Karpas-422 (cell line): ENCODE measurements around the gene GABRB1. TPM values are rescaled to one million over a fixed set of nuclear protein-coding genes. Genes with fewer than 3 reads are reported as not detected.
"Not testable (repeated sequence)": the region's sequence is repeated elsewhere in the genome, so short reads cannot be mapped to it uniquely, and the experiment has no call there.

Experiments used
- DNase-seq: peaks from one replicate; pipeline ENCODE4 v3.0.0-alpha.2; 2015
- H2AFZ ChIP-seq: fragments of 200-600 bp; sonication (generic); 2 replicates; pipeline ENCODE4 v1.6.1; 2014; ENCODE audit warnings: antibody characterized with exemption, low read length, mixed read lengths
- H3K27ac ChIP-seq: fragments of 200-600 bp; sonication (generic); 2 replicates; pipeline ENCODE4 v1.5.1; 2014; ENCODE audit warnings: mild to moderate bottlenecking, low read length, moderate library complexity
- H3K27me3 ChIP-seq: fragments of 200-600 bp; sonication (generic); 2 replicates; pipeline ENCODE4 v1.6.1; 2014; ENCODE audit warnings: low read length, mixed read lengths
- H3K36me3 ChIP-seq: fragments of 200-600 bp; sonication (generic); 2 replicates; pipeline ENCODE4 v1.6.1; 2014; ENCODE audit warnings: low read length, mixed read lengths; ENCODE audit not compliant: insufficient read depth
- H3K4me1 ChIP-seq: fragments of 200-600 bp; sonication (generic); 2 replicates; pipeline ENCODE4 v1.6.1; 2014; ENCODE audit warnings: mild to moderate bottlenecking, low read length, mixed read lengths
- H3K4me2 ChIP-seq: fragments of 200-600 bp; sonication (generic); 2 replicates; pipeline ENCODE4 v1.6.1; 2014; ENCODE audit warnings: low read length, low read depth, mild to moderate bottlenecking; ENCODE audit not compliant: poor library complexity, severe bottlenecking
- H3K4me3 ChIP-seq: fragments of 200-600 bp; sonication (generic); 2 replicates; pipeline ENCODE4 v1.5.1; 2014; ENCODE audit warnings: mild to moderate bottlenecking, antibody characterized with exemption, low read length, mixed read lengths
- H3K79me2 ChIP-seq: fragments of 200-600 bp; sonication (generic); 2 replicates; pipeline ENCODE4 v1.6.1; 2014; ENCODE audit warnings: mild to moderate bottlenecking, low read length, mixed read lengths
- H3K9ac ChIP-seq: fragments of 200-600 bp; sonication (generic); 2 replicates; pipeline ENCODE4 v1.6.0; 2014; ENCODE audit warnings: low read length
- H3K9me2 ChIP-seq: fragments of 200-600 bp; sonication (generic), shearing (Covaris generic); replicated peaks from 2 replicates; pipeline ENCODE4 v1.6.0; 2014; ENCODE audit warnings: mild to moderate bottlenecking, low read length, moderate library complexity; ENCODE audit not compliant: insufficient read depth
- H3K9me3 ChIP-seq: fragments of 300-700, 200-600 bp; sonication (generic); 2 replicates; pipeline ENCODE4 v1.6.1; 2014; ENCODE audit warnings: low read length, mixed read lengths
- H4K20me1 ChIP-seq: fragments of 200-600 bp; sonication (generic); 2 replicates; pipeline ENCODE4 v1.6.1; 2014; ENCODE audit warnings: mild to moderate bottlenecking, antibody characterized with exemption, low read length, low read depth; ENCODE audit not compliant: insufficient read depth
- total RNA-seq: library from RNA; depleted of rRNA; stranded (reverse); fragments of >200 nt; shearing (Covaris generic); gene quantifications from 2 replicates; pipeline ENCODE4 v1.2.3, GENCODE V29; 2014; ENCODE audit warnings: low replicate concordance

GABRB1 gene
- total RNA-seq, 1 experiment from 2014 or later: not detected

- no peaks in the 10 kb centered on the region for H3K9me2 ChIP-seq
- no peak overlapping the region for H3K4me2 ChIP-seq
- no peaks in the 10 kb centered on the region for H3K36me3 ChIP-seq
- no peaks in the 10 kb centered on the region for H4K20me1 ChIP-seq
- no peak overlapping the region for H3K27ac ChIP-seq
- no peak for DNase-seq
- H3K9me3 ChIP-seq: no peaks in the 10 kb centered on the region
- H3K4me1 ChIP-seq: no peaks in the 10 kb centered on the region
- no peak overlapping the region for H2AFZ ChIP-seq
- H3K79me2 ChIP-seq: no peaks in the 10 kb centered on the region
- H3K27me3 ChIP-seq: no peaks in the 10 kb centered on the region
- no peak overlapping the region for H3K4me3 ChIP-seq
- H3K9ac ChIP-seq: no peak overlapping the region
Observed at GRCh38 chr4:47355568-47355967, 324.2 kb downstream of the GABRB1 start.

DNA sequence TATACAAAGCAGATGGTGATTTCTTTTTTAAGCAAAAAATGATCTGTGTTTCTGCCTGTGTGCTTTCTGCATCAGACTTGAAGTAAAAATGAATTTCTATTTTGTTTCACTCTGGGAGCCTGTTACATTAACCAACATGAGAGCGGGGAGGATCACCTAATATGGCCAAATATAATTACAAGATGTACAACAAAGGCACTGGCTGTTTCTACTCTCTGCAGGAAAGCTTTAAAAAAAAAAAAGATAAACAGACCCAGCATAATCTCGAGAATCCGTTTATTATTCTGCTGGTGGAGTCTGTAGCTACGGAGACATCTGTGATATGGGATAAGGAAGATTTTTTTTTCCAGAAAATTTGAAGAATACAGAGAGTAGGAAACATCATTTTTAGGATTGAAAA lies 328.5 kb downstream of the GABRB1 start:
- H3K27me3 ChIP-seq: no peaks in the 10 kb centered on the region

DNA sequence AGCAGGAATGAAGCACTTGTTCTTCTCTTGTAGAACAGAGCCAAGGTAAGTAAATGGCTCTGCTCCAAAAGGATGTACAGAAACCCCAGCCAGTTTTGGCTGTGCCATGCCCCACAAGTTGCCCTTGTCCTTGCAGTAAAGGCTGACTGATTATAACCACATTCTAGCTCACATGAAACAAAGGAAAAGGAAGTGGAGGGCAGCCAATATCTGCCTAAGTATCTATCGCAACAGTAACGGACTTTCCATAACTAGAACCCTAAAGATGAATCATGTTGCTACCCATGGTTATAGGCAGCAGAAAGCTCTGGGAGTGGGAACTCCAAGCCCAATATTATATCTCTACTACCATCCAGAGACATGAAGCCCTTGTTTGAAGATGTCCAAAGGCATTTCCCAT lies 336.4 kb downstream of the GABRB1 start:
- Histone ChIP-seq H3K9me3 (no peaks in the 10 kb centered on the region), H3K4me2 (no peak overlapping the region), H3K27me3 (no peaks in the 10 kb centered on the region), H3K27ac (no peak overlapping the region), H3K9ac (no peak overlapping the region), H3K36me3 (no peaks in the 10 kb centered on the region), H2AFZ (no peak overlapping the region), H4K20me1 (no peaks in the 10 kb centered on the region), H3K9me2 (no peaks in the 10 kb centered on the region), H3K4me1 (no peaks in the 10 kb centered on the region), H3K79me2 (no peaks in the 10 kb centered on the region), H3K4me3 (no peak overlapping the region)
- no peak for DNase-seq

More for the DNA sequence above, 328.5 kb downstream of the GABRB1 start:
- H3K9ac ChIP-seq: no peak overlapping the region
- no peak overlapping the region for H3K4me3 ChIP-seq
- no peak overlapping the region for H3K4me2 ChIP-seq
- no peaks in the 10 kb centered on the region for H3K36me3 ChIP-seq
- H4K20me1 ChIP-seq: no peaks in the 10 kb centered on the region
- H2AFZ ChIP-seq: no peak overlapping the region
- no peaks in the 10 kb centered on the region for H3K9me3 ChIP-seq
- H3K4me1 ChIP-seq: no peaks in the 10 kb centered on the region
- no peaks in the 10 kb centered on the region for H3K79me2 ChIP-seq
- no peak overlapping the region for H3K27ac ChIP-seq
- no peak for DNase-seq
- H3K9me2 ChIP-seq: no peaks in the 10 kb centered on the region

DNA sequence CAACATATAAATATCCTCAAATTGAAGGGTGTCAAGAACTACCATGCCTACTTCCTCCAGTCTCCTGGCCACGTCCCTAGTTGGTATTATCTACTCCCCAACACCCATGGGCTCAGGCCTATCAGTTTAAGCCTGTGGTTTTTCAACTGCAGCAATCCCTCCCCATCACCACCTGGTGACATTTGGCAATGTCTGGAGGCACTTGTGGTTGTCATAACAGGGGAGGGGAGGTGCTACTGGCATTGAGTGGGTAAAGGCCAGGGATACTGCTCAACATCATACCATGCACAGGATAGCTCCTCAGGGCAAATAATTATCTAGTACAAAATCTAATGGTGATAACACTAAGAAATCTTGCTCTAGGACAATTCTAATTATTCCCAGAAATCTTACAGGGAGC lies 336.8 kb downstream of the GABRB1 start:
- no peak overlapping the region for H2AFZ ChIP-seq
- no peak overlapping the region for H3K4me3 ChIP-seq
- H3K9me2 ChIP-seq: no peaks in the 10 kb centered on the region
- H3K9me3 ChIP-seq: no peaks in the 10 kb centered on the region
- H3K4me1 ChIP-seq: no peaks in the 10 kb centered on the region
- no peaks in the 10 kb centered on the region for H3K79me2 ChIP-seq
- no peak overlapping the region for H3K27ac ChIP-seq
- H3K36me3 ChIP-seq: no peaks in the 10 kb centered on the region
- no peak overlapping the region for H3K9ac ChIP-seq
- no peaks in the 10 kb centered on the region for H3K27me3 ChIP-seq
- DNase-seq: no peak
- no peak overlapping the region for H3K4me2 ChIP-seq
- H4K20me1 ChIP-seq: no peaks in the 10 kb centered on the region

DNA sequence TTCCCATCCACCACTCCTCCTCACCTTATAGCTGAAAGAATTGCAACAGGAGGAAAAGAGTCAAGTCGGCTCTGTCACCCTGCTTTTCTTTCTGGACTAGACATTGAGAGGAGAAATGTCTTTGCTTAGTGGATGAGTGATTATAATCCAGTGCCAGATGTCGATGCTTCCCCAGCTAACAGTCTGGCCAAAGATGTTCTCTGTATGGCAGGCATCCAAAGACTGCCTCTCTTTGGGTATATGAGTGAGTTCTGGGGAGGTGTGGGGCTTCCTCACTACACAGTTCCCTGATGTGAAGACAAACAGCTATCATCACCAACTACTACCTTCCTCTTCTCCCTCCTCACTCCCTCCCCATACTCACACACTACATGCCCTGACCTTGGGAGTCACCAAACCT lies 341.2 kb downstream of the GABRB1 start:
- Histone ChIP-seq H3K4me1 (no peaks in the 10 kb centered on the region), H3K4me3 (no peak overlapping the region), H3K27me3 (no peaks in the 10 kb centered on the region), H3K9me2 (no peaks in the 10 kb centered on the region), H4K20me1 (no peaks in the 10 kb centered on the region), H3K27ac (no peak overlapping the region), H3K4me2 (no peak overlapping the region), H3K9ac (no peak overlapping the region), H3K36me3 (no peaks in the 10 kb centered on the region), H2AFZ (no peak overlapping the region), H3K9me3 (no peaks in the 10 kb centered on the region), H3K79me2 (no peaks in the 10 kb centered on the region)
- DNase-seq: no peak

DNA sequence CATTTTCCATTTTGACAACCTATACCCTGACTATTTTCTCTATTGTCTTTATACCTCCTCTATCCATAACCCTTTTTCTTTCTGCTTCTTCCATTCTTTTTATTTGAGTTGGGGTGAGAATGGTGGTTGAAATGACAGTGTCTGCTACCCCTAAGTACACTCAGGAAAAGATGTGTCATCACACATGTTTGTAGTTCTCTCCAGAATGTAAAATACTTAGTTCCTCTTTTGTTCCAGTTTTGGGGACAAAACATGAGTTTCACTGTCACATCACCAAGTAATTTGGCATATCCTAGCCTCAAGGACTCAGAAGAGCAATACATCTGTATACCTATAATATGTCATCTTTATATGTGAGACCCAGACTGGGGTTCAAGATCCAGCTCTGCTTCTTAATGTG lies 341.8 kb downstream of the GABRB1 start:
- no peaks in the 10 kb centered on the region for H3K79me2 ChIP-seq
- H3K36me3 ChIP-seq: no peaks in the 10 kb centered on the region
- no peaks in the 10 kb centered on the region for H3K4me1 ChIP-seq
- H3K27ac ChIP-seq: no peak overlapping the region
- no peaks in the 10 kb centered on the region for H3K9me2 ChIP-seq
- no peaks in the 10 kb centered on the region for H3K9me3 ChIP-seq
- DNase-seq: no peak
- no peaks in the 10 kb centered on the region for H4K20me1 ChIP-seq
- H2AFZ ChIP-seq: no peak overlapping the region
- no peak overlapping the region for H3K4me2 ChIP-seq
- H3K4me3 ChIP-seq: no peak overlapping the region
- H3K27me3 ChIP-seq: no peaks in the 10 kb centered on the region
- no peak overlapping the region for H3K9ac ChIP-seq

DNA sequence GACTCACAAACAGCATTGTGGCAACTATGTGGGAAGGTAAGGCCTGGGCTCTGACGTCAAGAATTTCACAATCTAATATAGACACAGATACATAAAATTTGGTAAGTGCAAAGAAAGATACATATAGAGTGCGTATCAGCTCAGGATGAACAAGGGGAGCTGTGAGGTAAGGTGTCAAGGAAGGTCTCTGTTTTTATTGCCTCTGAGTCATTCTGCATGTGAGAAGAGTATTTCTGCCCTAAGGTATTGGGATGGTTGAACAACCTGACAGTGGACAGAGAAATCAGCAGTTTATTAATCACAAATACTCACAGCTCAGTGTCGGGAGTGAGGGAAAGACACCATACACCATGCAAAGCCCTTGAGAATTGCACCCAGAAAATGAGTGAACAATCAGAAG lies 342.3 kb downstream of the GABRB1 start:
- H3K9me3 ChIP-seq: no peaks in the 10 kb centered on the region

GRCh38 chr4:47374477-47374876 lies 343.1 kb downstream of the GABRB1 start:
- H2AFZ ChIP-seq: no peak overlapping the region
- no peaks in the 10 kb centered on the region for H3K4me1 ChIP-seq
- no peaks in the 10 kb centered on the region for H4K20me1 ChIP-seq
- no peaks in the 10 kb centered on the region for H3K36me3 ChIP-seq
- H3K27ac ChIP-seq: no peak overlapping the region
- DNase-seq: no peak
- no peak overlapping the region for H3K4me2 ChIP-seq
- H3K9me2 ChIP-seq: no peaks in the 10 kb centered on the region
- H3K9me3 ChIP-seq: no peaks in the 10 kb centered on the region
- no peaks in the 10 kb centered on the region for H3K27me3 ChIP-seq
- H3K9ac ChIP-seq: no peak overlapping the region
- H3K79me2 ChIP-seq: no peaks in the 10 kb centered on the region
- no peak overlapping the region for H3K4me3 ChIP-seq

More for the DNA sequence above, 342.3 kb downstream of the GABRB1 start:
- no peak for DNase-seq
- Histone ChIP-seq H3K79me2 (no peaks in the 10 kb centered on the region), H3K9me2 (no peaks in the 10 kb centered on the region), H3K4me2 (no peak overlapping the region), H3K27me3 (no peaks in the 10 kb centered on the region), H3K27ac (no peak overlapping the region), H3K4me1 (no peaks in the 10 kb centered on the region), H3K36me3 (no peaks in the 10 kb centered on the region), H3K4me3 (no peak overlapping the region), H4K20me1 (no peaks in the 10 kb centered on the region), H2AFZ (no peak overlapping the region), H3K9ac (no peak overlapping the region)

DNA sequence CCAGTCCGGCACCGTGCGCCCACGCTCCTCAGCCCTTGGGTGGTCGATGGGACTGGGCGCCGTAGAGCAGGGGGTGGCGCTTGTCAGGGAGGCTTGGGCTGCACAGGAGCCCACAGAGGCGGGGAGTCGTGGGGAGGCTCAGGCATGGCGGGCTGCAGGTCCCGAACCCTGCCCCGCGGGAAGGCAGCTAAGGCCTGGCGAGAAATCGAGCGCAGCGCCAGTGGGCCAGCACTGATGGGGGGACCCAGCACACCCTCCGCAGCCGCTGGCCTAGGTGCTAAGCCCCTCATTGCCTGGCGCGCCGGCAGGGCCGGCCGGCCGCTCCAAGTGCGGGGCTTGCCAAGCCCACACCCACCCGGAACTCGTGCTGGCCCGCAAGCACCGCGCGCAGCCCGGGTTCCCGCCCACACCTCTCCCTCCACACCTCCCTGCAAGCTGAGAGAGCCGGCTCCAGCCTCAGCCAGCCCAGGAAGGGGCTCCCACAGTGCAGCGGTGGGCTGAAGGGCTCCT lies 346.7 kb downstream of the GABRB1 start:
- H3K36me3 ChIP-seq, H4K20me1 ChIP-seq, H3K27ac ChIP-seq, H2AFZ ChIP-seq, H3K4me1 ChIP-seq, H3K27me3 ChIP-seq, H3K9ac ChIP-seq, H3K4me2 ChIP-seq, H3K9me3 ChIP-seq, DNase-seq, H3K79me2 ChIP-seq, H3K4me3 ChIP-seq, H3K9me2 ChIP-seq: not testable (repeated sequence)
